Pancreas (tissue), 10 donors: ENCODE data around the gene CBX4. TPM values are rescaled to one million over a fixed set of nuclear protein-coding genes. Genes with fewer than 3 reads are reported as not detected.

ENCODE experiments used
- ATAC-seq, 4 donors: fragments of 200-7000 bp; cut with Tn5 transposase; one replicate each; pipeline versions ENCODE4 v1.8.0 to v1.9.1; 2020; ENCODE audit warnings: mild to moderate bottlenecking in 4 of 4, moderate library complexity in 4 of 4
- DNase-seq, 6 donors: peaks; one replicate each; pipeline ENCODE4 v3.0.0-alpha.2; 2020
- FAIRE-seq: peaks from 2 replicates; lab custom pipeline; 2012; peaks lifted over from hg19 to GRCh38; lab: Jason Lieb, UNC
- H3K27ac ChIP-seq, 4 donors: fragments of 200-600 bp; sonication (generic); 1 replicate in 3 of 4; 2 replicates in 1 of 4; pipeline versions ENCODE4 v1.5.0 to v1.8.0; 2020
- H3K27me3 ChIP-seq, 4 donors: fragments of 200-600 bp; one replicate each; pipeline ENCODE4 v1.8.0; 2021
- H3K36me3 ChIP-seq, 3 donors: fragments of 200-600 bp; sonication (generic) in 1 of 3; one replicate each; pipeline versions ENCODE4 v1.5.0 to v1.8.0; 2020 to 2021
- H3K4me1 ChIP-seq, 3 donors: fragments of 200-600 bp; one replicate each; pipeline ENCODE4 v1.8.0; 2021
- H3K4me3 ChIP-seq, 4 donors: fragments of 200-600 bp; sonication (generic) in 2 of 4; one replicate each; pipeline versions ENCODE4 v1.5.0 to v1.8.0; 2020 to 2021
- H3K9me3 ChIP-seq, 4 donors: fragments of 200-600 bp; one replicate each; pipeline ENCODE4 v1.8.0; 2021
- CTCF ChIP-seq, 4 donors: fragments of 200-600 bp; sonication (generic) in 3 of 4; IDR thresholded peaks; one replicate each; pipeline versions ENCODE4 v1.5.0 to v1.8.0; 2021; ENCODE audit warnings: antibody characterized with exemption in 4 of 4
- WGBS, 2 donors: extraction: QIAGEN DNeasy Blood & Tissue Kit; methylation state at CpG; one replicate each; pipeline ENCODE4 v1.1.7; 2013; 5-methylcytosine and 5-hydroxymethylcytosine counted together
- intact Hi-C, 3 donors: fragments of 100-400 bp; cut with DNase I; formaldehyde crosslinking; loops; one replicate each; pipeline versions ENCODE4 v1.11.1 to v1.14.2; 2022
- polyA plus RNA-seq, 2 donors: library from polyadenylated mRNA; stranded (reverse); fragments of 200-250 nt; gene quantifications; one replicate each; pipeline ENCODE4 v1.2.3, GENCODE V29; 2013
- total RNA-seq, 6 donors: library from RNA; stranded (reverse); fragmentation: NEBNext Ultra II Directional in 4 of 6; extraction: Animal tissue kit (Norgen Biotek cat#: 25700) in 4 of 6; gene quantifications; one replicate each; pipeline versions ENCODE4 v1.2.1 to v1.2.4, GENCODE V29; 2021 to 2023
- donor health status: healthy with polysubstance abuse.
- donor health status: DM: no; HTN: no; CAD: no; lungs with moderate emphysema.
- donor health status: DM: no; HTN: no; CAD: no.
- donor health status: control.
- donor health status: control.
- donor health status: Bipolar disorder and iron deficiency.
- donor health status: DM: yes; HTN: yes; CAD: no.
- donor health status: DM: no; HTN: no; CAD: no.
- donor health status: DM: no; HTN: no; CAD: no.
- donor health status: DM: yes; HTN: yes; CAD: no.

The CBX4 gene
- total and polyA plus RNA-seq, 8 donors, result 11.1 to 42.4 (median 18.0) TPM

DNA sequence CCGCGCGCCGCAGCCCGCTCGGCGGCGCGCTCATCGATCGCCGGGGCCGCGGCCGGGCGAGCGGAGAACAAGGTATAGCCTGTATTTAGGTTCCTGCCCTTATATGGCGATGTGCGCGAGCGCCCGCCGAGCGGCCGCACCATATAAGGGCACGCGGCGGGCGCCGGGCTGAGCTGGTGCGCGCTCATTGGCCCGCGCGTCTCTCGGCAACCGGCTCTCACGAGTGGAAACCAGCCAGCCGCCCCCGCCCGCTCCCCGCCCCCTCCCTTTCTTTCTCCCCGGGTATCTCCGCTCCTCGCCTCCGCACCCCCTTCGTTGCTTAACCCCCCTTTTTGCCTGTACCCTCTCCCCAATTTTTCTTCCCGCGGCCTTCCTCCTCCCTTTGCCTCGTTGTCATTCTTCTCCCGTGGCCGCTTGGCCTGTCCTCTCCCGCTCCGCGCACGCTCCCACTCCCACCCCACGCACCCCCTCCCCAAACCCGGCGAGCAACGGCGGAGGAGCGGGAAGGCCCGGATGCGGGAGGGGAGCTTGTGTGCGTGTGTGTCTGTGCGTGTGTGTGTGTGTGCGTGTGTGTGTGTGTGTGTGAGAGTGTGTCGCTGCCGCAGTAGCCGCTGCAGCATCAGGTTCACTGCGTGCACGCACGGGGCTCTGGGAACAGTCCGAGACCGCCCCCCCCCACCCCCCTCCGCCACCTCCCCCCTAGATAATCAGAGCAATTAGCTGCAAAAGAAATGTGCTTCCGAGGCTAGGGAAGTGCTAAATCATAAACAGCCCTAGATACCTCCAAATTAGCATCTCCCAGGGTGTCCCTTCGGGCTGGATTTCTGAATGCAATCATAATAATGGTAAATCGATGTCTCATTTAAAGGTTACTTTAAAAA lies 28.9 kb downstream of the CBX4 start:
- ATAC-seq (peak; percentile 38 to 75 (median 68)), FAIRE-seq (no peak), DNase-seq (peak; percentile 51 to 88 (median 72))
- no peaks in the 10 kb centered on the region for H3K36me3 ChIP-seq
- intact Hi-C loops, result no loop called here
- TF ChIP-seq CTCF (IDR thresholded peaks at IDR 0.05), result no peak
- H3K4me3 ChIP-seq, result no peak overlapping the region
- WGBS, 2 donors, result 1 to 2% methylated on average over 24 to 79 of the region's 79 CpGs
- no peak overlapping the region for H3K27ac ChIP-seq
- H3K9me3 ChIP-seq, result no peaks in the 10 kb centered on the region
- H3K4me1 ChIP-seq, result peaks cover 19 to 34% (median 20%) of the 10 kb centered on the region in 3 donors
- peaks cover 3 to 37% (median 8%) of the 10 kb centered on the region in 4 donors for H3K27me3 ChIP-seq

GRCh38 chr17:79809530-79810129 lies 29.6 kb downstream of the CBX4 start:
- peaks cover 11 to 26% (median 13%) of the 10 kb centered on the region in 3 donors for H3K4me1 ChIP-seq
- H3K27ac ChIP-seq, result no peak overlapping the region
- FAIRE-seq (no peak), DNase-seq (peak in 5 of 6 donors; percentile 41 to 81 (median 70)), ATAC-seq (peak; percentile 30 to 45 (median 42))
- 1 to 2% methylated on average over 28 to 40 of the region's 40 CpGs for WGBS, 2 donors
- no peaks in the 10 kb centered on the region for H3K36me3 ChIP-seq
- peaks cover 3 to 44% (median 11%) of the 10 kb centered on the region in 4 donors for H3K27me3 ChIP-seq
- no peaks in the 10 kb centered on the region for H3K9me3 ChIP-seq
- no peak for TF ChIP-seq CTCF (IDR thresholded peaks at IDR 0.05)
- intact Hi-C loops, result loop anchor here in 2 of 3 donors (5.0 to 10.0 kb wide), 2 partner anchors 175 to 183 kb away; no protein-coding TSS in a partner anchor
- H3K4me3 ChIP-seq, result no peak overlapping the region

DNA sequence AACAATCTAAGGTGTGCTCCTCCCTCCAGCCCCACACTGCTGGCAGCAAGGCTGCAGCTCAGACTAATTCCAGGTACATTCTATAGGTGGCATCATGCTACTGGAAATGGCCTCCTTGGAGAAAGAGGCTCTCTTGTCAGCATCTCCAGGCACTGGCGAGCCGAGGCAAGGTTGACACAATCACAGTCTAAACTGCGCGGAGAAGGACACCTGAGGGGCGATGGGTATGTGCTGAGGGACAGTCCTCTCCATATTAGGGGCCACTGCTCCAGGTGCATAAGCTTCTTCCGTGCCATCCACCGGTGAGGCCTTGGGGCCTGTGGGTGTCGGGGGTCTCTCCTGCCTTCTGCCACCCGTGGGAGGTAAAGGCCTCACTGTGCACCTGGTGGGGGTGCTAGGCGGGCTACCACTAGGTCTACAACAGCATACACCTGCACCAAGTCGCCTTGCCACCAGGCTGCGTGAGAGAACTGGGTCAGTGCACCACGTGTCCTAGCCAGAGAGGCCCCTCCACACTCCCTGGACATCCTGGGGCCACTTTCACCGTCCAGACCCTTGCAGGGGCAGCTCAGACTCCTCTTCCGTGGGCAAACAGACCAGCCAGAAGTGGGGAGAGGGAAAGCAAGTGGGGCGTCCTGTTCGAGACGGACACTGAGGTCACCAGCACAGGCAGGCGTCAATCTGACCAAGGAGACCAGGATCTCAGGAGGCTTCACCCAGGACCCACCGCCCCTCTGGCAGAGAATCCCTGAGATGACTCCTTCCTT lies 30.3 kb downstream of the CBX4 start:
- Histone ChIP-seq H3K4me3 (no peak overlapping the region), H3K36me3 (no peaks in the 10 kb centered on the region), H3K9me3 (no peaks in the 10 kb centered on the region), H3K4me1 (peaks cover 6 to 23% (median 8%) of the 10 kb centered on the region in 3 donors), H3K27ac (no peak overlapping the region), H3K27me3 (peaks cover 3 to 50% (median 13%) of the 10 kb centered on the region in 4 donors)
- peak in 2 of 4 donors; percentile 13 to 27 for TF ChIP-seq CTCF (IDR thresholded peaks at IDR 0.05)
- intact Hi-C loops, result loop anchor here in 2 of 3 donors (5.0 to 10.0 kb wide), 2 partner anchors 176 to 183 kb away; no protein-coding TSS in a partner anchor
- FAIRE-seq, result no peak
- peak in 5 of 6 donors; percentile 49 to 76 (median 64) for DNase-seq
- 13 to 17% methylated on average over 20 of the region's 20 CpGs for WGBS, 2 donors
- peak; percentile 72 to 78 (median 78) for ATAC-seq

DNA sequence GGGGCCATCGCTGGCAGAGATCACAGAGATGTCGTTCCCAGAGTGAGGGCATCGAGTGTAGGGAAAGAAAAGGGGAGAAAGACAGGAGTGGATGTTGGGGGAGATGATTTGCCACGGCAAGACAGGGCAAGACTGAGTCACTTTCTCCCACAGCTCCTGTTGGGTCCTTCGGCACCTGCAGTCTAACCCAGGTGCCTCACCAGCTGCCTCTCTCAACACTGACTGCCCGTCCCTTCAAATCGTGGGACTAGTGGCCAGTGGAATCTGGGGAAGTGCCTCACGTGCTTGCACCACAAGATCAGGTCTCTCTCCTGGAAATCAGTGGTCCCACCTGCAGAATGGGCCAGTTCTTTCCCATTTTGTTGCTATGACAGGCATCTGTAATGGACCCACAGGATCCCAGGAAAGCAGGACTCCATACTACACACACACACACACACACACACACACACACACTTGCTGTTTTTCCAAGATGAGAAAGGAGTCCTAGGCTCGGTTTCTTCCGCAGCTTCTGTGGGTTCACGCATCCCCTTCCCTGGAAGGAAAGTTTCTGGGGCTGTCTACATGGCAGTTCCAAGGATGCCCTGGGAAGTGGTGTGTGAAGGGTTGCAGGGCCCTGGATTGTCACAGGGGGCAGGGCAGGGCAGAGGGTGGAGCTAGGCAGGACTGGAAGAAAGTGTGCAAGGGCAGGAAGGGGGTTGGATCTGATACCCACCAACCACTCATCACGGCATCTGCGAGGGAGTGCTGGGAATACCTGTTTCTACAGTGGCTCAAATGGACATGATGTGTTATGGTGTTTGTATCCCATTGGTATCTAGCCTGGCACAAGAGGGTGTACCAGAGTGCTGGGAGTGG lies 32.1 kb downstream of the CBX4 start:
- H3K27ac ChIP-seq, result no peak overlapping the region
- H3K9me3 ChIP-seq, result no peaks in the 10 kb centered on the region
- intact Hi-C loops, result loop anchor here in 2 of 3 donors (5.0 to 10.0 kb wide), 2 partner anchors 178 to 185 kb away; no protein-coding TSS in a partner anchor
- peaks cover 0 to 18% (median 8%) of the 10 kb centered on the region in 3 donors for H3K4me1 ChIP-seq
- peaks cover 3 to 63% (median 22%) of the 10 kb centered on the region in 4 donors for H3K27me3 ChIP-seq
- TF ChIP-seq CTCF (IDR thresholded peaks at IDR 0.05), result no peak
- no peak for ATAC-seq
- WGBS, 2 donors, result 27% methylated on average over 13 of the region's 13 CpGs
- FAIRE-seq, result no peak
- no peaks in the 10 kb centered on the region for H3K36me3 ChIP-seq
- no peak overlapping the region for H3K4me3 ChIP-seq
- no peak for DNase-seq
